Measurements from ENCODE around the gene KRTAP10-4.

The KRTAP10-4 gene

GRCh38 chr21:44611551-44611950 lies 38.0 kb downstream of the KRTAP10-4 start:
- no peak for TF ChIP-seq CTCF (IDR thresholded peaks at IDR 0.05; ENCODE audit: insufficient read depth, missing control alignments)

GRCh38 chr21:44612029-44612486 lies 38.5 kb downstream of the KRTAP10-4 start, which contains the start of gene KRTAP10-8:
Gene KRTAP10-8 (plus strand): TSS chr21:44612079. CDS start chr21:44612101, 22 bp downstream.
- DNase-seq (ENCODE audit: insufficient read length, low spot score) (no peak), FAIRE-seq (no peak)
- no peak for TF ChIP-seq CTCF (IDR thresholded peaks at IDR 0.05; ENCODE audit: insufficient read depth, missing control alignments)

More at GRCh38 chr21:44611551-44611950, 38.0 kb downstream of the KRTAP10-4 start:
- FAIRE-seq (no peak), DNase-seq (ENCODE audit: insufficient read length, low spot score) (no peak)

- FAIRE-seq (no peak), DNase-seq (ENCODE audit: insufficient read length, low spot score) (no peak)
- TF ChIP-seq CTCF (IDR thresholded peaks at IDR 0.05; ENCODE audit: insufficient read depth, missing control alignments), result no peak
Measured at GRCh38 chr21:44612669-44613229, 39.2 kb downstream of the KRTAP10-4 start.

- FAIRE-seq, result no peak
- no peak for TF ChIP-seq CTCF (IDR thresholded peaks at IDR 0.05; ENCODE audit: insufficient read depth, missing control alignments)
- DNase-seq (ENCODE audit: insufficient read length, low spot score), result no peak
Measured at GRCh38 chr21:44613386-44614155, 40.0 kb downstream of the KRTAP10-4 start.

- FAIRE-seq (no peak), DNase-seq (ENCODE audit: insufficient read length, low spot score) (no peak)
Measured at GRCh38 chr21:44614161-44614631, 40.7 kb downstream of the KRTAP10-4 start.

GRCh38 chr21:44614961-44615391 lies 41.4 kb downstream of the KRTAP10-4 start:
- no peak for TF ChIP-seq CTCF (IDR thresholded peaks at IDR 0.05; ENCODE audit: insufficient read depth, missing control alignments)
- DNase-seq (ENCODE audit: insufficient read length, low spot score) (no peak), FAIRE-seq (no peak)

More at GRCh38 chr21:44614161-44614631, 40.7 kb downstream of the KRTAP10-4 start:
- TF ChIP-seq CTCF (IDR thresholded peaks at IDR 0.05; ENCODE audit: insufficient read depth, missing control alignments), result no peak
